HG02870 (cell line): Measurements from ENCODE around the gene ALDH3A2.
"Not testable (repeated sequence)": the region's sequence is repeated elsewhere in the genome, so short reads cannot be mapped to it uniquely, and the experiment has no call there.

Experiments used
- ATAC-seq: cut with Tn5 transposase; IDR thresholded peaks from one replicate; pipeline ENCODE4 v1.9.1; 2021; ENCODE audit warnings: mild to moderate bottlenecking, moderate library complexity; ENCODE audit not compliant: unreplicated experiment

The ALDH3A2 gene

GRCh38 chr17:19650826-19651225 is 2.3 kb downstream of the ALDH3A2 start:
- ATAC-seq, result no peak

GRCh38 chr17:19651451-19652238 is 3.1 kb downstream of the ALDH3A2 start:
- no peak for ATAC-seq

- ATAC-seq, result no peak
Observed at GRCh38 chr17:19652595-19652994, 4.0 kb downstream of the ALDH3A2 start.

GRCh38 chr17:19654342-19654886 is 5.9 kb downstream of the ALDH3A2 start:
- no peak for ATAC-seq

GRCh38 chr17:19654896-19655295 is 6.3 kb downstream of the ALDH3A2 start:
- ATAC-seq, result no peak

GRCh38 chr17:19656336-19656735 is 7.8 kb downstream of the ALDH3A2 start:
- ATAC-seq, result no peak

GRCh38 chr17:19656851-19657581 is 8.5 kb downstream of the ALDH3A2 start:
- ATAC-seq, result no peak

- ATAC-seq, result no peak
Observed at GRCh38 chr17:19659366-19660177, 11.0 kb downstream of the ALDH3A2 start.

- ATAC-seq, result no peak
Observed at GRCh38 chr17:19660219-19660870, 11.8 kb downstream of the ALDH3A2 start.

- no peak for ATAC-seq
Observed at GRCh38 chr17:19661121-19661520, 12.6 kb downstream of the ALDH3A2 start.

- ATAC-seq, result no peak
Observed at GRCh38 chr17:19663097-19663496, 14.5 kb downstream of the ALDH3A2 start.

GRCh38 chr17:19664136-19664820 is 15.7 kb downstream of the ALDH3A2 start:
- ATAC-seq, result no peak

- ATAC-seq, result no peak
Observed at GRCh38 chr17:19664821-19665181, 16.2 kb downstream of the ALDH3A2 start.

- ATAC-seq, result not testable (repeated sequence)
Observed at GRCh38 chr17:19669680-19670079, 21.1 kb downstream of the ALDH3A2 start.

GRCh38 chr17:19670908-19671307 is 22.4 kb downstream of the ALDH3A2 start:
- no peak for ATAC-seq

GRCh38 chr17:19671433-19671832 is 22.9 kb downstream of the ALDH3A2 start:
- no peak for ATAC-seq

- no peak for ATAC-seq
Observed at GRCh38 chr17:19672009-19672750, 23.6 kb downstream of the ALDH3A2 start.

- no peak for ATAC-seq
Observed at GRCh38 chr17:19673623-19674022, 25.1 kb downstream of the ALDH3A2 start.

GRCh38 chr17:19676896-19677295 is 28.3 kb downstream of the ALDH3A2 start:
- ATAC-seq, result no peak
